Upper lobe of left lung (tissue), 4 donors: ENCODE data around the gene CNIH2.

Experiments used
- EP300 ChIP-seq, 4 donors: sonication (generic); formaldehyde crosslinking; IDR thresholded peaks; one replicate each; pipeline ENCODE4 v1.5.1; 2017; ENCODE audit warnings: antibody characterized with exemption in 4 of 4, control low read depth in 2 of 4
- POLR2A ChIP-seq, 4 donors: fragments of 450-650 bp; IDR thresholded peaks; one replicate each; pipeline ENCODE4 v1.5.1; 2016 to 2017; ENCODE audit warnings: antibody characterized with exemption in 4 of 4, mild to moderate bottlenecking in 2 of 4
- POLR2AphosphoS5 ChIP-seq, 2 donors: sonication (generic); formaldehyde crosslinking; IDR thresholded peaks; one replicate each; pipeline ENCODE4 v1.5.1; 2017; ENCODE audit warnings: antibody characterized with exemption in 2 of 2
- TF ChIP-seq, protein P1 (sequence below), 6 experiments: fragments of 450-650 bp in 4 of 6; fragments of 200-600 bp in 2 of 6; sonication (generic) in 2 of 6; IDR thresholded peaks; one replicate each; pipeline ENCODE4 v1.5.1; 2016 to 2019; ENCODE audit warnings: antibody characterized with exemption in 6 of 6

DNA sequence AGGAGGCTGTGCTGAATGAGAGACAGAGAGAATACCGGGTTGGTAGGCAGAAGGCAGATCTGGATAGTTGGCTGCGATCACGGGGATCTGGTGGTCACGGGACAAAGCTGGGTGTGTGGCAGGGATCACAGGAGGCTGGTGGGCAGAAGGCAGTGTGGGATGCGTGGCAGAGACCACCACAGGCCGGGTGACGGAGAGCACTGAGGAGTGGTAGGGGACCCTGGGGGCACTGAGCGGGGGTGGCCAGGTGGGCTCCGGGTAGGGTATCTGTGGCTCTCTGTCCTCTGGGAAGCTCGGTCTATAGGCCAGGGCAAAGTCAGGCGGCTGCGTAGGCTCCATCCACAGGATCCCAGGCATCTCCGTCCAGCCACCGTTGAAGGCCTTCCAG lies 37.5 kb downstream of the CNIH2 start:
- TF ChIP-seq, protein P1, sequence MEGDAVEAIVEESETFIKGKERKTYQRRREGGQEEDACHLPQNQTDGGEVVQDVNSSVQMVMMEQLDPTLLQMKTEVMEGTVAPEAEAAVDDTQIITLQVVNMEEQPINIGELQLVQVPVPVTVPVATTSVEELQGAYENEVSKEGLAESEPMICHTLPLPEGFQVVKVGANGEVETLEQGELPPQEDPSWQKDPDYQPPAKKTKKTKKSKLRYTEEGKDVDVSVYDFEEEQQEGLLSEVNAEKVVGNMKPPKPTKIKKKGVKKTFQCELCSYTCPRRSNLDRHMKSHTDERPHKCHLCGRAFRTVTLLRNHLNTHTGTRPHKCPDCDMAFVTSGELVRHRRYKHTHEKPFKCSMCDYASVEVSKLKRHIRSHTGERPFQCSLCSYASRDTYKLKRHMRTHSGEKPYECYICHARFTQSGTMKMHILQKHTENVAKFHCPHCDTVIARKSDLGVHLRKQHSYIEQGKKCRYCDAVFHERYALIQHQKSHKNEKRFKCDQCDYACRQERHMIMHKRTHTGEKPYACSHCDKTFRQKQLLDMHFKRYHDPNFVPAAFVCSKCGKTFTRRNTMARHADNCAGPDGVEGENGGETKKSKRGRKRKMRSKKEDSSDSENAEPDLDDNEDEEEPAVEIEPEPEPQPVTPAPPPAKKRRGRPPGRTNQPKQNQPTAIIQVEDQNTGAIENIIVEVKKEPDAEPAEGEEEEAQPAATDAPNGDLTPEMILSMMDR (IDR thresholded peaks at IDR 0.05) = no peak
- TF ChIP-seq POLR2A (IDR thresholded peaks at IDR 0.05) (no peak), EP300 (IDR thresholded peaks at IDR 0.05) (no peak), POLR2AphosphoS5 (IDR thresholded peaks at IDR 0.05) (no peak)
